Vagina (tissue), 2 donors: ENCODE data around the gene TBC1D8. TPM values are rescaled to one million over a fixed set of nuclear protein-coding genes. Genes with fewer than 3 reads are reported as not detected.

Experiments
- DNase-seq, 2 donors: peaks; one replicate each; pipeline ENCODE4 v3.0.0-alpha.2; 2017; ENCODE audit errors: extremely low spot score in 2 of 2
- H3K27ac ChIP-seq: fragments of 200-600 bp; sonication (generic); one replicate; pipeline ENCODE4 v1.5.1; 2019
- H3K27me3 ChIP-seq: fragments of 200-600 bp; sonication (generic); one replicate; pipeline ENCODE4 v1.5.1; 2019
- H3K36me3 ChIP-seq, 2 donors: fragments of 200-600 bp; sonication (generic); one replicate each; pipeline ENCODE4 v1.5.1; 2017 to 2019
- H3K4me1 ChIP-seq: fragments of 200-600 bp; sonication (generic); one replicate; pipeline ENCODE4 v1.5.1; 2019
- H3K4me3 ChIP-seq, 2 donors: fragments of 200-600 bp; sonication (generic); 1 replicate in 1 of 2; 2 replicates in 1 of 2; pipeline ENCODE4 v1.5.1; 2016 to 2019
- H3K9me3 ChIP-seq: fragments of 200-600 bp; sonication (generic); one replicate; pipeline ENCODE4 v1.5.1; 2019
- POLR2A ChIP-seq, 2 donors: fragments of 450-650 bp; IDR thresholded peaks; one replicate each; pipeline ENCODE4 v1.6.1; 2017; ENCODE audit warnings: antibody characterized with exemption in 2 of 2, mild to moderate bottlenecking in 2 of 2, moderate library complexity in 2 of 2
- POLR2AphosphoS5 ChIP-seq, 2 donors: sonication (generic); formaldehyde crosslinking; IDR thresholded peaks; one replicate each; pipeline ENCODE4 v1.9.0; 2017; ENCODE audit warnings: antibody characterized with exemption in 2 of 2, mild to moderate bottlenecking in 2 of 2, low read depth in 1 of 2; ENCODE audit not compliant: insufficient read depth in 1 of 2
- intact Hi-C: fragments of 100-400 bp; cut with DNase I; formaldehyde crosslinking; loops from one replicate; pipeline ENCODE4 v1.15.1; 2023
- total RNA-seq: library from RNA; depleted of rRNA; stranded (reverse); fragments of >200 nt; gene quantifications from one replicate; pipeline ENCODE4 v1.2.3, GENCODE V29; 2016
- TF ChIP-seq, protein P1 (sequence below), 3 experiments: fragments of 450-650 bp in 2 of 3; fragments of 200-600 bp in 1 of 3; sonication (generic) in 1 of 3; IDR thresholded peaks; one replicate each; pipeline ENCODE4 v1.5.1; 2017 to 2019; ENCODE audit warnings: antibody characterized with exemption in 3 of 3, mild to moderate bottlenecking in 2 of 3, moderate library complexity in 2 of 3

Gene TBC1D8
- total RNA-seq, 1 donor from 2014 or later: 72.2 TPM

DNA sequence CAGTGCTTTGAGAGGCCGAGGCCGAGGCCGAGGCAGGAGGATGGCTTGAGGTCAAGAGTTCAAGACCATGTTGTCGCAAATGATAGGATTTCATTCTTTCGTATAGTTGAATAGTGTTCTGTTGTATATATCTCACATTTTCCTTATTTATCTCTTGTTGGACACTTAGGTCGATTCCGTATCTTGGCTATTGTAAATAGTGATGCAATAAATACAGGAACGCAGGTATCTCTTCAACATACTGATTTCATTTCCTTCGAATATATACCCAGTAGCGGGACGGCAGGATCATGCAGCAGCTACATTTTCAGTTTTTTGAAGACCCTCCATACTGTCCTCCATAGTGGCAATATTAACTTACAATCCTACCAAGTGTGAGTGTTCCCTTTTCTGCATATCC, 4.1 kb downstream of the TBC1D8 start:
- intact Hi-C loops: no loop called here
- Histone ChIP-seq H3K9me3 (no peaks in the 10 kb centered on the region), H3K4me3 (no peak overlapping the region), H3K36me3 (no peaks in the 10 kb centered on the region), H3K4me1 (peaks cover 30% of the 10 kb centered on the region), H3K27ac (no peak overlapping the region), H3K27me3 (no peaks in the 10 kb centered on the region)
- DNase-seq: no peak
- no peak for TF ChIP-seq POLR2A (IDR thresholded peaks at IDR 0.05)
- TF ChIP-seq, protein P1, sequence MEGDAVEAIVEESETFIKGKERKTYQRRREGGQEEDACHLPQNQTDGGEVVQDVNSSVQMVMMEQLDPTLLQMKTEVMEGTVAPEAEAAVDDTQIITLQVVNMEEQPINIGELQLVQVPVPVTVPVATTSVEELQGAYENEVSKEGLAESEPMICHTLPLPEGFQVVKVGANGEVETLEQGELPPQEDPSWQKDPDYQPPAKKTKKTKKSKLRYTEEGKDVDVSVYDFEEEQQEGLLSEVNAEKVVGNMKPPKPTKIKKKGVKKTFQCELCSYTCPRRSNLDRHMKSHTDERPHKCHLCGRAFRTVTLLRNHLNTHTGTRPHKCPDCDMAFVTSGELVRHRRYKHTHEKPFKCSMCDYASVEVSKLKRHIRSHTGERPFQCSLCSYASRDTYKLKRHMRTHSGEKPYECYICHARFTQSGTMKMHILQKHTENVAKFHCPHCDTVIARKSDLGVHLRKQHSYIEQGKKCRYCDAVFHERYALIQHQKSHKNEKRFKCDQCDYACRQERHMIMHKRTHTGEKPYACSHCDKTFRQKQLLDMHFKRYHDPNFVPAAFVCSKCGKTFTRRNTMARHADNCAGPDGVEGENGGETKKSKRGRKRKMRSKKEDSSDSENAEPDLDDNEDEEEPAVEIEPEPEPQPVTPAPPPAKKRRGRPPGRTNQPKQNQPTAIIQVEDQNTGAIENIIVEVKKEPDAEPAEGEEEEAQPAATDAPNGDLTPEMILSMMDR (IDR thresholded peaks at IDR 0.05): no peak
- no peak for TF ChIP-seq POLR2AphosphoS5 (IDR thresholded peaks at IDR 0.05; ENCODE audit: insufficient read depth in 1 of 2, low read depth in 1 of 2)

DNA sequence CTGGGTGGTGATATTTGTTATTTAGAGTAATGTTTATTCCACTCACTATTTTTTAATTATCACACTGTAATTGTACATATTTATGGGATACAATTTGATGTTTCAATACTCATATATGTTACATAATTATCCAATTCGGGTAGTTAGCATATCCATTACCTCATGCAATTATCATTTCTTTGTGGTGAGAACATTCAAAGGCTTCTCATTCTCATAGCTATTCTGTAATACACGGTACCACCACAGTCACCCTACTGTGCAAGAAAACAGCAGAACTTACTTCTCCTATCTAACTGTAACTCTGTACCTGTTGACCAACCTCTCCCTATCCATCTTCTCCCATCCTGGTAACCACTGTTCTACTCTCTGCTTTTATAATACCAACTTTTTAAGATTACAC, 4.6 kb downstream of the TBC1D8 start:
- Histone ChIP-seq H3K36me3 (no peaks in the 10 kb centered on the region), H3K4me3 (no peak overlapping the region), H3K9me3 (no peaks in the 10 kb centered on the region), H3K27me3 (no peaks in the 10 kb centered on the region), H3K27ac (no peak overlapping the region), H3K4me1 (peaks cover 24% of the 10 kb centered on the region)
- DNase-seq: no peak
- intact Hi-C loops: no loop called here
- TF ChIP-seq POLR2A (IDR thresholded peaks at IDR 0.05): no peak

DNA sequence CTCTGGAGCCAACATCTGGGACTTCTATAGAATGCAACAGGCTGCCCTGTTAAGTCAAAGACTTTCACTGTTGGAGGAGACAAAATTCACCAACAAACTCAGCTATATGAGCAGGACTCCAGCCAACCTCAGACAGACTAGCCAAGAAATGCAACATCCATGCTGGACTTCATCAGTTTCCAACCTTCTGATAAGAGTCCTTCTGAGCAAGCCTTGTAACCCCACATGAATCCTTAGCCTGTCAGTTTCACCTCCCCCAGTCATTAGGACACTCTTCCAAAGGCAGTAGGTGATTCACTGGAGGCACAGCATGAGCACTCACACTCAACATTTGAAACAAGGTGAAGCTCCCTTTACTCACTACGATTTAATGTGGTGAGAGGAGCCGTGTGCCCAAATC, 5.8 kb downstream of the TBC1D8 start:
- H3K4me1 ChIP-seq: peaks cover 30% of the 10 kb centered on the region
- intact Hi-C loops: no loop called here
- H3K27me3 ChIP-seq: no peaks in the 10 kb centered on the region
- TF ChIP-seq POLR2AphosphoS5 (IDR thresholded peaks at IDR 0.05; ENCODE audit: insufficient read depth in 1 of 2, low read depth in 1 of 2): no peak
- TF ChIP-seq, protein P1 (IDR thresholded peaks at IDR 0.05): no peak
- TF ChIP-seq POLR2A (IDR thresholded peaks at IDR 0.05): no peak
- no peak overlapping the region for H3K27ac ChIP-seq
- H3K4me3 ChIP-seq: no peak overlapping the region
- H3K36me3 ChIP-seq: no peaks in the 10 kb centered on the region
- no peak for DNase-seq
- no peaks in the 10 kb centered on the region for H3K9me3 ChIP-seq

DNA sequence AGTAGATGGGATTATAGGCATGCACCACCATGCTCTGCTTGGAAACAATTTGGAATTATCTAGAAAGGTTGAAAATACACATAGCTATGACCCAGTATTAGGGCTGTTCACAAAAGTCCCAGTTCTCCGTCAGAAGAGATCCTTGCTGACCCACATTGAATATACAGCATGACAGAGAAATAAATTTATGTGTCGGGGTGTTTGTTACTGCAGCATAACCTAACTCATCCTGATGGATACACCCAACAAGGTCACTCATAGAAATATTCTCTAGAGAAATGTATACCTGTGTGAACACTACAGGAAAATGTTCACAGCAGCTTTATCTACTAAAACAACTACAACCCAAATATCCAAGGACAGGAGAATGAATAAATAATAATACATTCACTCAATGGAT, 9.0 kb downstream of the TBC1D8 start:
- H3K36me3 ChIP-seq: no peaks in the 10 kb centered on the region
- intact Hi-C loops: no loop called here
- peaks cover 8% of the 10 kb centered on the region for H3K4me1 ChIP-seq
- no peak for TF ChIP-seq POLR2A (IDR thresholded peaks at IDR 0.05)
- TF ChIP-seq POLR2AphosphoS5 (IDR thresholded peaks at IDR 0.05; ENCODE audit: insufficient read depth in 1 of 2, low read depth in 1 of 2): no peak
- TF ChIP-seq, protein P1 (IDR thresholded peaks at IDR 0.05): no peak
- no peak overlapping the region for H3K27ac ChIP-seq
- no peak for DNase-seq
- no peaks in the 10 kb centered on the region for H3K9me3 ChIP-seq
- H3K4me3 ChIP-seq: no peak overlapping the region
- no peaks in the 10 kb centered on the region for H3K27me3 ChIP-seq

DNA sequence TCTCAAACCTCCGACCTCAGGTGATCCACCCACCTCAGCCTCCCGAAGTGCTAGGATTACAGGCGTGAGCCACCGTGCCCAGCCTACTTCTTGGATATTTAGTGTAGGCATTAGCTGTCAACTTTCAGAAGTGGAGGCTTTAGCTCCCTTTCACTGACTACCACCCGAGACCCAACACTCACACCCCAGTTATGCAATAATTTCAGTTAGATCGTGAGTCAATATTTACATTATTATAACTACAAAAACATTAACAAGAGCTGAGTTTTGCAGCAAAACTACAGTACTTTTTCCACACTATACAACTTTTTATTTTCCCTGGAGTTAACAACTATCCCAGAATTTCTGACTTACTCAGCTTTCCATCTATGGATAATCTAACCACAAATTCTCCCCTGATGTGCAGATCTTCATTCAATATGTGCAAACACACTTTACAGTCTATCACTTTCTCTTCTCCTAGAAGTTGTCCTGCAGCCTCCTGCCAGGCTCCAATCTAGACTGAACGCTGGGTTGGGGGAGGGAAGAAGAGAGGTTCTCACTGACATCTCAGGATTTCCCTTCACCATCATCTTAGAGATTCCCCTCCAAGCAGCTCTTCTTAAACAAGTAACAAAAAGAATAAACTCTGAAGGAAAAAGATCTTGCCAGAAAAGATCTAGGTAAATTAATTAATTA, 10.1 kb downstream of the TBC1D8 start:
- no peak for DNase-seq
- Histone ChIP-seq H3K4me3 (no peak overlapping the region), H3K4me1 (peaks cover 8% of the 10 kb centered on the region), H3K9me3 (no peaks in the 10 kb centered on the region), H3K36me3 (no peaks in the 10 kb centered on the region), H3K27ac (no peak overlapping the region), H3K27me3 (no peaks in the 10 kb centered on the region)
- intact Hi-C loops: no loop called here
- TF ChIP-seq, protein P1 (IDR thresholded peaks at IDR 0.05): no peak
- no peak for TF ChIP-seq POLR2A (IDR thresholded peaks at IDR 0.05)
- TF ChIP-seq POLR2AphosphoS5 (IDR thresholded peaks at IDR 0.05; ENCODE audit: insufficient read depth in 1 of 2, low read depth in 1 of 2): no peak
